Pericardium fibroblast (primary cell): ENCODE measurements around the gene FOXC2. TPM values are rescaled to one million over a fixed set of nuclear protein-coding genes. Genes with fewer than 3 reads are reported as not detected.

Source experiments
- total RNA-seq: library from RNA; depleted of rRNA; stranded (reverse); fragments of >200 nt; gene quantifications from 2 replicates; pipeline ENCODE4 v1.2.3, GENCODE V29; 2015

The FOXC2 gene
- total RNA-seq = 1.7 and 6.3 TPM in 2 replicates

GRCh38 chr16:86566601-86566965, at the start of gene FOXC2:
TSS of gene FOXC2 (plus strand) at chr16:86566829. CDS start at chr16:86567336, 507 bp downstream.

GRCh38 chr16:86554917-86555703, 11.5 kb upstream of the FOXC2 start, which contains the start of gene MTHFSD:
TSS of gene MTHFSD (minus strand) at chr16:86555235. CDS start at chr16:86555184, 51 bp downstream.

GRCh38 chr16:86578061-86578599, 11.5 kb downstream of the FOXC2 start, which contains the start of gene FOXL1:
TSS of gene FOXL1 (plus strand) at chr16:86578549. CDS start at chr16:86578724, 175 bp downstream.

Other genes starting within 250 kb of the FOXC2 start
- 1.1 and 2.2 TPM in 2 replicates for gene FOXF1, start 56.3 kb upstream of the FOXC2 start, total RNA-seq
- 9.7 and 16.6 TPM in 2 replicates for gene MTHFSD, start 11.6 kb upstream of the FOXC2 start, total RNA-seq
- 1.2 and 2.3 TPM in 2 replicates for gene FOXL1, start 11.7 kb downstream of the FOXC2 start, total RNA-seq